WTC11 (cell line): ENCODE results near the gene SDCCAG8.

ENCODE experiments used
- CREM ChIP-seq: sonication (generic); formaldehyde crosslinking; IDR thresholded peaks from 2 replicates; pipeline ENCODE4 v1.8.1; 2022; ENCODE audit warnings: mild to moderate bottlenecking, missing genetic modification reagents, moderate library complexity
- CTCF ChIP-seq: fragments of 200-600 bp; IDR thresholded peaks from 2 replicates; pipeline ENCODE4 v1.8.0; 2022; ENCODE audit warnings: antibody characterized with exemption
- ELF4 ChIP-seq: sonication (generic); formaldehyde crosslinking; IDR thresholded peaks from 2 replicates; pipeline ENCODE4 v1.8.1; 2022; ENCODE audit warnings: low read depth, mild to moderate bottlenecking, moderate library complexity, missing genetic modification reagents
- JAZF1 ChIP-seq: fragments of 250-450 bp; sonication (Bioruptor Pico); IDR thresholded peaks from 2 replicates; pipeline ENCODE4 v1.9.0; 2021; ENCODE audit warnings: moderate library complexity, mild to moderate bottlenecking, inconsistent platforms
- MAX ChIP-seq: sonication (generic); formaldehyde crosslinking; IDR thresholded peaks from 2 replicates; pipeline ENCODE4 v1.8.0; 2022; ENCODE audit warnings: mild to moderate bottlenecking, missing genetic modification reagents
- NR2C2 ChIP-seq: sonication (generic); formaldehyde crosslinking; IDR thresholded peaks from 2 replicates; pipeline ENCODE4 v1.8.0; 2022; ENCODE audit warnings: mild to moderate bottlenecking, missing genetic modification reagents
- USF1 ChIP-seq: sonication (generic); formaldehyde crosslinking; IDR thresholded peaks from 2 replicates; pipeline ENCODE4 v1.8.0; 2022; ENCODE audit warnings: mild to moderate bottlenecking, missing genetic modification reagents
- USF2 ChIP-seq: sonication (generic); formaldehyde crosslinking; IDR thresholded peaks from 2 replicates; pipeline ENCODE4 v1.8.1; 2023; ENCODE audit warnings: mild to moderate bottlenecking, missing genetic modification reagents, moderate library complexity
- ZNF232 ChIP-seq: sonication (generic); formaldehyde crosslinking; IDR thresholded peaks from 2 replicates; pipeline ENCODE4 v1.8.0; 2022; ENCODE audit warnings: mild to moderate bottlenecking, missing genetic modification reagents
- ZNF263 ChIP-seq: sonication (generic); formaldehyde crosslinking; IDR thresholded peaks from 2 replicates; pipeline ENCODE4 v1.8.1; 2022; ENCODE audit warnings: low read depth, mild to moderate bottlenecking, moderate library complexity, missing genetic modification reagents

- TF ChIP-seq CREM (CRISPR knock-in tag) (no peak), ZNF263 (CRISPR knock-in tag) (no peak), JAZF1 (CRISPR knock-in tag) (no peak), CTCF (no peak), ELF4 (CRISPR knock-in tag) (no peak), MAX (CRISPR knock-in tag) (no peak), NR2C2 (no peak), USF2 (CRISPR knock-in tag) (no peak), ZNF232 (CRISPR knock-in tag) (no peak), USF1 (CRISPR knock-in tag) (no peak)
Observed at GRCh38 chr1:243407284-243408018, 151.6 kb downstream of the SDCCAG8 start.
